GM18520 (cell line): ENCODE results near the gene ZNF688.

ENCODE experiments used
- ATAC-seq: cut with Tn5 transposase; IDR thresholded peaks from one replicate; pipeline ENCODE4 v1.9.1; 2021; ENCODE audit not compliant: unreplicated experiment

The ZNF688 gene

DNA sequence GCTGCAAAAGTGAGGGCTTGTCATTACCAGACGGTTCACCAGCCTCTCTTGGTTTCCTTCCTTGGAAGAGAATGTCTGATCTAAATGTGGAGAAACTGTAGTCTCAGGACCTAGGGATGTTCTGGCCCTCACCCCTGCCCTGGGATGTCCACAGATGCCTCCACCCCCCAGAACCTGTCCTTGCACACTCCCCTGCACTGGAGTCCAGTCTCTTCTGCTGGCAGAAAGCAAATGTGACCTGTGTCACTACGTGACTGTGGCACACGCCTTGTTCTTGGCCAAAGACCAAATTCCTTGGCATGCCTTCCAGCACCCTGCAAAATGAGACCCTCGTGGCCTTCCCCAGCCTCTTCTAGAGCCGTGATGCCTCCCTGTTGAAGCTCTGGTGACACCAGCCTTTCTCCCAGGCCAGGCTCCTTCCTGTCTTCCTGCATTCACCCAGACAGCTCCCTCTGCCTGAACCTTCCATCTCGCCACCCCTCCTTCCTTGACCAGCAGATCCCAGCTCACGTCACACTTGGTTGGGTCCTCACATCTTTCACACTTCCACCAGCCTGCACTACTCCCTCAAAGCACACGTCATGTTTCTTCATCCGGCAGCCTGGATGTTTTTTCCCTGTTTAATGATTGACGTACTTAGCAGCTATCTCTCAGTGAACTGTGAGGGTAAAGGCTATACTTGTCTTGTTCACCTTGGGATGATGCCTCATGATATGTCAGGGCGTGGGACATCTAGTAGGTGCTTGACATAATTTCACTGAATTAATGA lies 49.5 kb downstream of the ZNF688 start:
- ATAC-seq: no peak

DNA sequence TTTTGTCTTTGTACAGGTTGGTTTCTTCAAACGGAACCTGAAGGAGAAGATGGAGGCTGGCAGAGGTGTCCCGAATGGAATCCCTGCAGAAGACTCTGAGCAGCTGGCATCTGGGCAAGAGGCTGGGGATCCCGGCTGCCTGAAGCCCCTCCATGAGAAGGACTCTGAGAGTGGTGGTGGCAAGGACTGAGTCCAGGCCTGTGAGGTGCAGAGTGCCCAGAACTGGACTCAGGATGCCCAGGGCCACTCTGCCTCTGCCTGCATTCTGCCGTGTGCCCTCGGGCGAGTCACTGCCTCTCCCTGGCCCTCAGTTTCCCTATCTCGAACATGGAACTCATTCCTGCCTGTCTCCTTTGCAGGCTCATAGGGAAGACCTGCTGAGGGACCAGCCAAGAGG lies 50.0 kb downstream of the ZNF688 start:
- no peak for ATAC-seq
